Activated T-cell treated with anti-CD3 and anti-CD28 coated beads for 48 hours (primary cell): ENCODE data around the gene PLOD3.

ENCODE experiments used
- DNase-seq: peaks from one replicate; pipeline ENCODE4 v3.0.0-alpha.2; 2020; ENCODE audit warnings: low read depth

PLOD3 gene

DNA sequence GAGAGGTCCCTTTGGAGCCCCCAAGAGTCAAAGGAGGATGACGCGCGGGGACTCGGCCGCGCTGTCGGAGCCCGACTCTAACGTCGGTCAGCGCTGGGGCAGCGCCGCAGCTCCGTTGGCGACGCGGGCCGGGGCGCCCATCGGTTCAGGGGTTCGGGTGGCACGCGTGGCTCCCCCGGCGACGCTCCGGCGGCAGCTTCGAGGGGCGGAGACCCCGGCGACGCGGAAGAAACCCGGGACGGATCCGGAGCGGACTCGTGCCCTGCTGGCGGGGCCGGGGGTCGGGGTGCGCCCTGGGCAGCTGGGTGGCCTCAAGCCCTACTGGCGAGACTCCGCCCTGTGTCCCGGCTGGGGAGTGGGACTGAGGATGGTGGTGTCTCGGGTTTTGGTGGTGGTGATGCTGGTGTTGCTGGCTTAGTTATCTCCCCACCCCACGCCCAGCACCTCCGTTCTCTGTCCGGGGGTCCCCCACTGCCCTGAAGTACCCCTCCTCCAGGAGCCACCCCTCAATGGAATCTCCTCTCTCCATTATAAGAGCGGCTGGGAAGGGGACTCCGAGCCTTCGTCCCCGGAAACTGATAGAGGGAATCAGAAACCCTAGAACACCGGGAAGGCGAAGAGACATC lies 37.1 kb downstream of the PLOD3 start, which contains the start of gene NAT16:
TSS of gene NAT16 (minus strand) at position 164 of the 626 bp plus-strand sequence. CDS start 5,486 bp downstream, outside the sequence.
- no peak for DNase-seq

DNA sequence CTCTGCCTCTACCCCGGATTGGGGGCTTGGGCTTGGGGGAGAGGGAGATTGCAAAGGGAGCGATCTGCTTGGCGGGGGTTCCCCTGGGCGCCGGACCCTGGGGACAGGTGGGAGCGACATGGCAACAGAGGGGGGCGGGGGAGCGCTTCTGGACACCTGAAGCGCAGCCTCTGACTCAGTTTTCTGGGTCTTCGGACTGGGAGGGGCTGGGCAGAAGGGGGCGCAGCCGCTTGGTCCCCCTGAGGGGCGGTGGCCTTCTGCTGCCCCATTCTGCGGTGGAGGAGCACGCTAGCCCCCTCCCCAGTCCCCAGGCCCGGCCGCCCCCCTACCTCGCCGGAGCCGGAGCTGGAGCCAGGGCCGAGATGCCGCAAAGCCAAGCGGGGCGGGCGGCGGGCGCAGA lies 37.7 kb downstream of the PLOD3 start:
- no peak for DNase-seq

DNA sequence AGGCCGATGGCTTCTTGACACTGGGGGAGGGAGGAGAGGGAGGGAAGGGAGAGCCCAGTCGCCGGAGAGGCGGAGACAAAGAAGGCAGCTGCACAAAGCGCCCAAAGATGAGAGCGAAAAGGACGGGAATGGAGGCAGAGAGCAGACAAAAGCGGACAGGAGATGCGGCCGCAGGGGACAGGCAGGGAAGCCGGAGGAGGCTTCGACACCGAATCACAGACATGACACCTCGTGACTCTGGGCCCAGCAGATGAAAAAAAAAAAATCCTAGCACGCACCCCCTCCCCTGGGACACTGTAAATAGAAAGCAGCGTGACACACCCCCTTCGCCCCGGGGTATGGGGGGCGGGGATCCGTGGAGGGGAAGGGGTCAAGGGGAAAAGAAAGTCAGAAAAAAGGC lies 38.3 kb downstream of the PLOD3 start:
- DNase-seq = no peak

DNA sequence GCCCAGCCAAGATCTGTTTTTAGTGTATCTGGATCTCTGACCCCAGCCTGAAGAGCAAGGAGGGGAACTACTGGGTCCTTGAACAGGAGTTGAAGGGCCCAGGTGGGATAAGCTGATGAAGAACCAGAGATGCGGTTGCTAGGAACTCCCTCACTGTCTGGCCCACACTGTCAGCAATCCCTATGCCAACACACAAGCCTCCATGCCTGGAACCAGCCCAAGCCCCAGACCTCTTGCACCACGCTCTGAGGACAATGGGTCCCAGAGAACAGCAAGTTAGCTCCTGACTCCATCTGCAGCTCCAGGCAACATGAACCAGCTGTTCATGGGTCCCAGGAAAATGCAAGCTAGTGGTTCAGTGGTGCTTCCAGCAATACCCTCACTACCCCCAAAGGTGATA lies 39.7 kb downstream of the PLOD3 start:
- DNase-seq = no peak

DNA sequence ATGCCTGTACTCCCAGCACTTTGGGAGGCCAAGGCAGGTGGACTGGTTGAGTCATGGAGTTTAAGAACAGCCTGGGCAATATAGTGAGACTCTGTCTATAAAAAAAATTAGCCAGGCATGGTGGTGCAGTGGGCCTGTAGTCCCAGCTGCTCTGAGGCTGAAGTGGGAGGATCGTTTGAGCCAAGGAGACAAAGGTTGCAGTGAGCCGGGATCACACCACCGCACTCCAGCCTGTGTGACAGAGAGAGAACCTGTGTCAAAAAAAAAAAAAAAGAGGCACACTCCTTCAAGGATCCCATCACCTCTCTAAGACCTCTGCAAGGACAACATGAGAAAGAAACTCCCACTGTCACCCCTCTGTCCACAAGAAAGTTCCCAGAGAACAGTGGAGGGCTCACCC lies 41.7 kb downstream of the PLOD3 start:
- DNase-seq = no peak

DNA sequence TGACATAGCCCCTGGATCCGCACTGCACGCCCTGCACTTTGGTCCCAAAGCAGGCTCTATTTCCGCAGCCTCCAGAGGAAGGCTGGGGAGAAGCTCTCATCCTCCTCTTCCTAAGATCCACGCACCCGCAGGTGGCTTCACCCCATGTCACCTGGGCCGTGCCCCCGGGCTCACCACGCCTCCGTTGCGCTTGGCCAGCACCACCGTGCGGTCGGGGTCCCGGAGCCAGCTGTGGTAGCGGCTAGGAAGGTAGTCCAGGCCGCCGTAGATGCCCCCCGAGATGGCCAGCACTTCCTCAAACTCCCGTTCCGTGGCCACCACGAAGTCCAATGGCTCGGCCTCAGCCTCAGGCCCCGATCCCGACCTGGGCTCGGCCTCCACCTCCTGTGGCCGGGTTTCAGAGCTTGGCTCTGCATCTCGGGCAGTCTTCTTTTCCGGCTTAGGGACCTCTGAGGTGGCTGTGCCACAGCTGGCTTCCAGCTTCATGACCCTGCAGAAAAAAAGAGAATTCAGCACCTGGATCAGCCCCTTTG lies 43.0 kb downstream of the PLOD3 start:
- no peak for DNase-seq

DNA sequence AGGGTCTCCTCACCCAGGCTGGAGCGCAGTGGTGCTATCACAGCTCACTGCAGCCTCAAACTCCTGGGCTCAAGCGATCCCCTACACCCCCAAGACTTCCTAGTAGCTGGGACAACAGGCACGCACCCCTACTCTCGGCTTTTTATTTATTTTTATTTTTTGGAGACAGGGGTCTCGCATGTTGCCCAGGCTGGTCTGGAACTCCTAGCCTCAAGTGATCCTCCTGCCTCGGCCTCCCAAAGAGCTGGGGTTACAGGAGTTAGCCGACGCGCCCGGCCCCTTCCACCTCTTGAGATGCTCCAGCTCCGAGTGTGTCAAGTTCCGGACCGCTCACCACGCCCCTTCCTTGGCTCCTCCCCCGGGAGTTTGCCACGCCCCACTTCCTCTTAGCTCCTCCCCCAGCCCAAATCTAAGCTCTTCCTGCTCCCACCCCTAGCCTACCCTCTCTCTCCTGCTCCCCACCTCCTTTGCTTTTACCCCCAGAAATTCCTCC lies 43.6 kb downstream of the PLOD3 start:
- DNase-seq = peak; percentile 71

DNA sequence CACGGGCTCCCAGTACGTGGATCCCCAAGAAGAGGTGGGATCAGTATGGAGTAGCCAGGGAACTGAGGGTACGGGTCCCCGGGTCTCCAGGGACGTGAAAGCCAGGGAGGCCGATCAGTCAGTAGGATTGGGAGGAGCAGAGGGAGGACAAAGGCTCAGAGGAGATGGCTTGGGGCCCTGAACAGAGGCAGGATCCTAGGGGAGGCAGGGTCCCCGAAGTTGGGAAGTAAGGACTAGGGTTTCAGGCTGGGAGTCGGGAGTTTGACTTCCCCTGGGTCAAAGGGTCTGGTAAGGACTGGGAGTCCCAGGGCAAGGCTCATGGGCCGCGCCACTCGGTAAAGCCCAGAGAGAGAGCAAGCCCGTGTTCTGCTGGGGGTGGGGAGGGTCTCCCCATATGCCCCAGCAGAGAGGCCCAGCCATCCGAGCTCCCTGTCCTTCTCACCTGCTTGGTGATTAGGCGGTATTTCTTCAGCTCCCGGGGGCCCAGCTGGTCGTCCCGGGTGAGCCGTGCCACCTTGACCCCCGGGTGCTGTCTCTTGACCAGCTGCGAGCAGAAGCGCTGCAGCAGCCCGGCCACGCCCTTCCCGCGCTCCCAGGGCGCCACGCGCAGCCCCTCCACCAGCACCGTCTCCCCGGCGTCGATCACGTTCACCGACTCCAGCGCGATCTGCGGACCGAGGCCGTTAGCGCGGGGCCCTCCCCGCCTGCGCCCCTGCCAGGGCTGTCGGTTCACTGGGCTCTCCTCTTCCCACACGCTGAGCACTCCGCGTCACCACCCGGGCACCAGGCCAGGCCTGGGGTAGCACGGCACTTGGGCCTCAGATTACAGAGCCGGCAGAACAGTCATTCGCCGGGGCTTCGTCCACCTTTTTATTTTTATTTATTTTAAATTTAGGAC lies 44.3 kb downstream of the PLOD3 start:
- no peak for DNase-seq

DNA sequence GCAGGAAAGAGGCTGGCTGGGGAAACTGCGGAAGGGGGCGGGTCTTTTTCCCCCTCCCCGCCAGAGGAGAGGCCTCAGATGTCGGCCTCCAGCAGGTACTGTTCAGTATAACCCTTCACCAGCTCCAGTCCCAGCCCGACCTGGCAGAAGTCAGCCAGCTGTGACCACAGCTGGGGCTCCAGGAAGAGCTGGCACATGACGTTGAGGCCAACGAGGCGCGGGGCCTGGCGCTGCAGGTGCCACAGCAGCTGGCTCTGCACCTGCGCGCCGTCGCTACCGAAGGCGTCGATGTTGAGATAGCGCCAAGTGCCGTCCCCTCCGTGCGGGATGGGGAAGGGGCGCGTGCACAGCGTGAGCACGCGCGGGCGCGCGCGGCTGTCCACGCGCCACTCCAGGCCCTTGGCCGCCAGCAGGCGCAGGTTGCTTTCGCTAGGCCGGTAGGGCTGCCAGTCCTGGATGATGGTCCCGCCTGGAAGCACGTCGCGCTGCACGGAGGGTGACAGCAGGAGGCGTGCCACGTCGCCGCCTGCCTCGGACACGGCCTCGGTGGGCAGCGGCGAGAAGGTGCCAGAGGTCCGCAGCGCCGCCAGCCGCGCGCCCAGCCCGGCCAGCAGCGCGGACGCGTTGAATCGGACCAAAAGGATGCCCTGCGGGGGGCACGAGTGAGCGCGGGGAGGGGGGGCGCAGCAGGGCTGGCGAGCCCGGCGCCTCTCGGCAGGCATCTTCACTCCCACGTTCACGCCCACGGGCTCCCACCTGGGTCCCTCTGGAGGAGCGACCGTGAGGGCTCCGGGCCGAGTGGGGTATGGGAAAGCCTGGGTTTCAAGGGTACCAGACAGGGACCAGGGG lies 45.2 kb downstream of the PLOD3 start:
- DNase-seq = no peak

DNA sequence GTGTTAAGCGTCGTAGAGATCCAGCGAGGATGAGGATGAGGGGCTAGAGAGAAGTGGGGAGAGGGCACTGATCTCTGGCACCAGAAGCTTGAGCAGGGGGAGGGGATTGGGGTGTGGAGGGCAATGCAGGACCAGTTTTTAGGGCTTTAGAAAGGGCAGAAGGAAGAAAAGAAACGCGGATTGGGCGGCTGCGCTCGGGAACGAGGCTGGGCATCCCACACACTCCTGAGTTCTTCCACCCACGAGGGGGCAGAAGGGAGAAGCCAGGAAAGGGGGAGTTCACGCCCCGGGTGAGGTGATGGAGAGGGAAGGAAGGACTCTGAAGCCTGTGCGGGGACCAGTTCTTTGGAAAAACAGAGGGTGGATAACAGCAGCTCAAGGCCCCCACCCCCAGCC lies 45.9 kb downstream of the PLOD3 start:
- DNase-seq = no peak

DNA sequence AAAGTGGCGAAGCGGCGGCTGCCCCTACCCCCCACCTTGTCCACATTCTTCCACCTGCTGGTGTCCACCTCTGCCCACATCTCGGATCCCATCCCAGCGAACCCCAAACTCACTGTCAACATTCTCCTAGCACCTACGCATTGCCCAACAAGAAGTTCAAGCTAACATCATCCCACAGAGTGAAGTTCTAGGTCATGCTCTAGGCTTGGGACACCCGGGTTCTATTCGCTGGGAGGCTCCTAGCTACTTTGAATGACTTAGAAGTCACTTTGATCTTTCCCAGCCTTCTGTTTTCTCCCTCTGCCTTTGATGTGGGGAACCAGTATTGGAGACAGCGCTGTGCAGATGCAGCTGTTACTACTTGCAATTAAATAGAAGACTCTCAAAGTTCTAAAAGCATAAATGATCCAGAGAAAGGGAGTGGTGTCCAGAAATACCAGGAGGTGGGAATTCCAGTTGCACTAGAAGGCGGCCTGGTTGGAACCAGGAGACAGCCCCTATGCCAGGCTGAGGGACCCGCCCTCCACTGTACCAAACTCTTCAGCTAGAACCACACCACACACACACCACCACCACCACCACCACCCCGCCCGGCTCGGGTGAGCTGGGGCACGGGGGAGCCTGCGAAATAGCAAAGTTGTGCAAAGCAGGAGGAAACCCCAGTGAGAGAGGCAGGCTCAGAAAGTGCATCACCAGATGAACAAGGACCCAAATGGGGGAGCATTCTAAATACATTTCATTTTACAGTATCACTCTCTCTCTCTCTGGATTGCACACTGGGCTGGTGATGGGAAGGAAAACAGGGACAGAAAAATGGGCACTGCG lies 46.6 kb downstream of the PLOD3 start:
- DNase-seq = no peak

DNA sequence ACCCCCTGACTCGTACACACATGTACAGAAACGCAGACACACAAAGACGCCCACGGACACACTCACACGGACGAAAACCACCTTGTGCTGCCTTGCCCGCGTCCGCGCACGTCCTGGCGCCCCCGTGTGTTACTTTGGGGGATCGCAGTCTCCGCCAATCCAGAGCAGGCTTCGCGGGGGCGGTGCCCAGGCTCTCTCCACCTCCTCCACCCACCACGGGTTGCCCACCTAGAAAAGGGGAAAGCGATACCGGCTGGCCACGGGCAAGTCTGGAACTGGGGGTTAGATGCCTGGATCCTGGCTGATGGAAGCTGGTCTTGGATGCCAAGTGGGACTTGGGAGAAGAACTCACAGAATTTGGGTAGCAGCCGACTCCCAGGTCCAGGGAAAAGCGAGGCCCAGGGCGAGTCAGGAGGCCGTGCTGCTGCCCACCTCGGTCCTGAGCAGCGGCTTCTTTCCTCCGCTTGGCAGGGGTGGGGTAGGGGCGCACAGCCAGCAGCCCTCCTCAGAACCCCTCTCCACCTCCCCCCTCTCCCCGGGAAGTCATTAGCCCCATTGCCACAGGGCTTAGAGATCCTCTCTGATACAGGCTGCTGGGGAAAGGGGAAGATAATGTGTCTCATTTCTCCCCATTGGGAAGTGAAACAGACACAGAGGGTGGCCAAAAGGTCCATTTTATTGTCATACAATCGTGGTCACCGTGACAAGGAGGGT lies 47.4 kb downstream of the PLOD3 start:
- peak; percentile 79 for DNase-seq

DNA sequence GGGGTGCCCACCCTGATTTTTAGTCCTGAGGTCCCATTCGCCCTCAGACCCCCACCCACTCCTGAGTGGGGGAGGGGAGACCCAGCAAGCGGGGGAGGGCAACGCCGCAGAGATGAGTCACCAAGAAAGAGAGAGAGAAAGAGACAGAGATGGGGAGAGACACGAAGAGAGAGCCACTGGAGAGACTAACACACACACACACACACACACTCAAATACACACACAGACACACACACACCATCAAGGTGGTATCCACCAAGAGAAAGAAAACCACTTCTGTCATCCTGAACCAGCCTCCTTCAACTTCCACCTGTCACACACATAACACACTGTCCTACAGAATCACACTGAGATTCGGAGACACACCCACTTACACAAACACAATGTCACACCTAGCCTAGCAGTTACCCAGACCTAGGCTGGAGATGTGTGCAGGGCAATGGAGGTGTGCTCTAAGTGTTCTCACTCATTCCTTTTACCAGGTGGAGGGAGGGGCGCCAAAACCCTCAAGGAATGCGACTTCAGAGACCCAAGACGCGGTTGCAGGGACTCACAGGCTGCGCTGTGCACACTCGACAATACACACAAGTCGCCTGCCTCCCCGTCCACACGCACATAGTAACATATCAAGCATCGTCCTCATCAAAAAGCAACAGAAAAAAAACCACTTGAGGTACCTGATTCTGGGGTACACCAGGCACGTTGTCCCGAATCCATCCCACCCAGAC lies 48.1 kb downstream of the PLOD3 start:
- no peak for DNase-seq

DNA sequence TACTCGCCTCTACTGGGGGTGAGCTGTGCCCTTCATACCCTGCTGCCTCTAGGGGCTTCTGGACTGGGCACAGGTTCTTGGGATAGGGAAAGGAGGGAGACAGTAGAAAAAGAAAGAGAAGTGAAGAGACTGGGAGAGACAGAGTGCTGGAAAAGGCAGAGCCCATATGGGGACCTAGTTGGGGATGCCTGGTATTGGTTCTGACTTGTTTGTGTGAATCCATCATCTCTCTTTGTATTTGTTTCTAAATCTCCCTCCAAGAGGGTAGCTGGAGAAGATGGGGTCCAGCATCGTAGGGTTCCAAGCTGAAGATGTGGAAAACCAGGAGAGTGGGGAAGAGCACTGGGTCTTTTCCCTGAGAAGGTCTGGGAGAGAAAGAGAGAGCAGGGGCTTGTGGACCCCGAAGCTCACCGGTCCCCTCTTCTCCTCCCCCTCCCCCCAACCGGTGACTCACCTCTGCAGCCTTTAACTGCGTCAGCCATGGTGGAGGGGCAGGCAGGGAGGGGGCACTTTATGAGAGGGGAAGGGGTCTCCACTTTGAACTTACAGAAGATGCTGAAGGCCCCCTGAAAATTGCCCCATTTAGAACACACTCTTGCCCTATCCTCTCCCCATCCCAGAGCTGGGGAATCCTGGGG lies 48.9 kb downstream of the PLOD3 start:
- DNase-seq = no peak

DNA sequence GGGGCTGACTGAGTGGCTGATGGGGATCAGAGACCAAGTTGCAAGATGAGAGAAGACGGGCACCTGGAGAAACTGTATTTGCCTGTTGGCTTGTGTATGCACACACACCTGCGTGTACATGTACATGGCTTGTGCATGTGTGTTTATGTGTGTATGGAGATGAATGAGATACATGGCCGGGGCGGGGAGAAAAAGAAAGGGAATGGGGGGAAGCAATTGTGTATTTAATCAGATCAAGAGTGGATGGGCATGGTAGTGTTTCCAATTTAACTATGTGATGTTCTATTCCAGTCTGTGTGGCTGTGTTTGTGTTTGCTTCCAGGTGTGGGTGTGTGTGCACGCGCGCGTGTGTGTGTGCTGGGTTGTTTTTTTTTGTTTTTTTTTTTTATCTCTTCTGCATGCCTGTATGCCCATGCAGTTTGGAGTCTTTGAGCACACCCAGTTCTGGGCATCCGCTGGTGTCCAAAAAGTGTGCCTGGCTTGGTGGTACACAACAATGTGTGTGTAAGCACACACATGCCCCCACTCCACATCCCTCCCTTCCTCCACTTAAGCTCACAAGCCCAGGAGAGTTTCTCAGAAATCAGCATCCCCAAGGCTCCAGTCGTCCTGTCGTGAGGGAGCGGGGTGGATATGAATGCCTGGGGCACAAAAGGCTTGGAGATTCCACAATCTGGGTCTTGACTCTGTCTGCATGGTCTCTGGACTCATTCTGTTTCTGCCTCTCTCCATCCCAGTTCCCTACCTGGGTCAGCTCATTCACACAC lies 49.6 kb downstream of the PLOD3 start:
- no peak for DNase-seq

DNA sequence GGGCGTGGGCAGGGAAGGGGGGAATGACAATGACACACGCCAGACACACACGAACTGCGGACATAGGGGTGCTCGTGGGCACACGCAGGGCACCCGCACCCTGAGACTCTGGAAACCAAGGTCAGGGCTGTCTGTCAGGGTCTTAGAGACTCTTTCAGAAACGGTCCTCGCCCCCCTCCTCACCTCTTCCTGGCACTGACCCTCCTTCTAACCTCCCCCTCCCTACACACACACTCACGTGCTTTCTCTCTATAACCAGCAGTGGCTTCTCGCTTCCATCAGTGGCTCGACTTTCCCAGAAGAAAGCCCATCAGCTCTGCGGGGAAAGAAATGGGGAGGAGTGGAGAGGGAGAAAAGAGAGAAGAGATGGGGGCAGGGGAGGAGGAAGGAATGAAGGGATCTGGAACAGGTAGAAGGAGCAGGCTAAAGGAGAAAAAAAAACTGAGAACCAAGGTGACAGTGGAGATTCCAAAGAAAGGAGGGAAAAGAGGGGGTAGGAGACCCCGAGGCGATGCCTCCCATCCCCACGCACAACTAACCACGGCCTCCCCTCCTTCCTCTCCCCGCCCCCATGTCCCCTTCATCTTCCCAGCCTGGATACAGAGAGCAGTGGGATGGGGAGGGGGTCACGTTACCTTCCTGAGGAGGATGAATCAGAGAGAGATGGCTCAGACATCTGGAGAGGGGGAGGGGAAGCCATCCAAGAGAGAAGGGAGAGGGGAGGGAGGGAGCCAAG lies 50.3 kb downstream of the PLOD3 start:
- DNase-seq = no peak

DNA sequence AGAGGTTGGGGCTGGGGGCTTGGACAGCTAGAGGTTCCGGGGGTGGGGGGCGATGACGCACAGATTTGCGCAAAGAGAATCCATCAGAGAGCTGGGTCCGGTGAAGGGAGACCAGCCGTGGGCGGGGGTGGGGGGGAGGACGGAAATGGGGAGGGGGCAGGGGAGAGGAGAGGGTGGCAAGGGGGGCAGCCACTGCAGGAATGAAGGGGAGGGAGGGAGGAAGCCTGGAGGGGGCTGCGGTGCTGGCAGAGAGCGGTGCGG lies 50.8 kb downstream of the PLOD3 start:
- no peak for DNase-seq

DNA sequence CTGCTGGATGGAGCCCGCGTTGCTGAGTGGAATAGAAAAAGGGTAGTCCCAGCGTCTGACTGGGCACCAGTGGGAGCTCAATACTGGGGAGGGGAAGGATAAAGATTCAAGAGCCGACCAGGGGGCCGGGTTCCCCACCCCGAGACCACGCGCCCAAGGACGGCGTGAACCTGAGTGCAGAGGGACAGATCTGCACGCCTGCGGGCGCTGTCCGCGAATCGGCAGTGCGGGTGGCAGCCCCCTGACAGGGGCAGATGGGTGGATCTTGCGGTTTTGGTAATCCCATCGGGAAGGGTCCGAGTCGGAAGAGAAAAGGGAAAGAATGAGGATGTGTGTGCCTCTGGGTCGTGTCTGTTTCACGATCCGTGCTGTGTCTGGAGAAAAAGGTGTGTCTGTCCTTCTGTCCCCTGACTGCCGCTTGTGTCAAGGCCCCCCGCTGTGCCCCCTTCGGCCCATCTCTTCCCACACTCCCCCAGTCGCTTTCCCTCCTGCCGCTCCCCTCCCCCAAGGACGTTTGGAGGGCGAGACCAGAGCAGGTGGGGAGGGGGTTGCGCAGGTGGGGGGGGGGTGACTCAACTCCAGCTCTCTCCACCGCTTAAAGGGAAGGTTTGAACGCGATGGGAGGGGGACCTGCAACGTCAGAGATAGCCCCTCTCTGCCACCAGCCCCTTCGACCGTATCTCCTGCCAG lies 51.3 kb downstream of the PLOD3 start:
- no peak for DNase-seq
